IPS-18c (cell line): ENCODE measurements around the gene MYLK4.

ENCODE experiments used
- H3K4me3 ChIP-seq: 2 replicates; pipeline ENCODE4 v1.7.0; 2013; ENCODE audit warnings: low read depth, mild to moderate bottlenecking, low read length, moderate library complexity; ENCODE audit not compliant: insufficient read depth
- H3K9me3 ChIP-seq: one replicate; pipeline ENCODE4 v1.6.1; 2013; ENCODE audit warnings: mild to moderate bottlenecking, low read length, moderate library complexity; ENCODE audit not compliant: control insufficient read depth, insufficient read depth

The MYLK4 gene

GRCh38 chr6:2729921-2730320, 20.8 kb downstream of the MYLK4 start:
- no peaks in the 10 kb centered on the region for H3K9me3 ChIP-seq
- no peak overlapping the region for H3K4me3 ChIP-seq

- Histone ChIP-seq H3K9me3 (no peaks in the 10 kb centered on the region), H3K4me3 (no peak overlapping the region)
These were observed 24.6 kb downstream of the MYLK4 start for GRCh38 chr6:2725999-2726567.

GRCh38 chr6:2725364-2725988, 25.2 kb downstream of the MYLK4 start:
- Histone ChIP-seq H3K4me3 (no peak overlapping the region), H3K9me3 (no peaks in the 10 kb centered on the region)

- Histone ChIP-seq H3K4me3 (no peak overlapping the region), H3K9me3 (no peaks in the 10 kb centered on the region)
These were observed 29.5 kb downstream of the MYLK4 start for GRCh38 chr6:2721219-2721618.

- Histone ChIP-seq H3K4me3 (no peak overlapping the region), H3K9me3 (peaks cover 3% of the 10 kb centered on the region)
These were observed 31.6 kb downstream of the MYLK4 start for GRCh38 chr6:2719093-2719455.

- Histone ChIP-seq H3K9me3 (peaks cover 7% of the 10 kb centered on the region), H3K4me3 (no peak overlapping the region)
These were observed 32.2 kb downstream of the MYLK4 start for GRCh38 chr6:2718334-2719092.

GRCh38 chr6:2716936-2717700, 33.6 kb downstream of the MYLK4 start:
- no peak overlapping the region for H3K4me3 ChIP-seq
- peaks cover 8% of the 10 kb centered on the region for H3K9me3 ChIP-seq

- no peak overlapping the region for H3K4me3 ChIP-seq
- peaks cover 8% of the 10 kb centered on the region for H3K9me3 ChIP-seq
These were observed 35.0 kb downstream of the MYLK4 start for GRCh38 chr6:2715737-2716136.

- Histone ChIP-seq H3K4me3 (no peak overlapping the region), H3K9me3 (peaks cover 11% of the 10 kb centered on the region)
These were observed 36.4 kb downstream of the MYLK4 start for GRCh38 chr6:2714111-2714895.

GRCh38 chr6:2713473-2714110, 37.1 kb downstream of the MYLK4 start:
- Histone ChIP-seq H3K4me3 (no peak overlapping the region), H3K9me3 (peaks cover 11% of the 10 kb centered on the region)

- peaks cover 11% of the 10 kb centered on the region for H3K9me3 ChIP-seq
- H3K4me3 ChIP-seq: no peak overlapping the region
These were observed 38.6 kb downstream of the MYLK4 start for GRCh38 chr6:2712102-2712501.

GRCh38 chr6:2710412-2710811, 40.3 kb downstream of the MYLK4 start:
- H3K4me3 ChIP-seq: no peak overlapping the region

GRCh38 chr6:2708456-2708855, 42.3 kb downstream of the MYLK4 start:
- Histone ChIP-seq H3K4me3 (no peak overlapping the region), H3K9me3 (peaks cover 3% of the 10 kb centered on the region)

More at GRCh38 chr6:2710412-2710811, 40.3 kb downstream of the MYLK4 start:
- peaks cover 11% of the 10 kb centered on the region for H3K9me3 ChIP-seq

GRCh38 chr6:2706558-2706957, 44.2 kb downstream of the MYLK4 start:
- no peak overlapping the region for H3K4me3 ChIP-seq
- H3K9me3 ChIP-seq: peaks cover 3% of the 10 kb centered on the region

GRCh38 chr6:2705256-2705655, 45.5 kb downstream of the MYLK4 start:
- peaks cover 4% of the 10 kb centered on the region for H3K9me3 ChIP-seq
- H3K4me3 ChIP-seq: no peak overlapping the region

- H3K9me3 ChIP-seq: peaks cover 2% of the 10 kb centered on the region
These were observed 53.4 kb downstream of the MYLK4 start for GRCh38 chr6:2697291-2697690.

More at GRCh38 chr6:2697291-2697690, 53.4 kb downstream of the MYLK4 start:
- no peak overlapping the region for H3K4me3 ChIP-seq
